Erythroblast (primary cell): ENCODE data around the gene MCF2L.

Experiments used
- GATA1 ChIP-seq: IDR thresholded peaks from 2 replicates; pipeline ENCODE4 v1.6.1; 2011; ENCODE audit warnings: low read depth, mild to moderate bottlenecking, control low read depth, low read length, moderate library complexity
- POLR2A ChIP-seq: IDR thresholded peaks from 2 replicates; pipeline ENCODE4 v1.6.1; 2011; ENCODE audit warnings: mild to moderate bottlenecking, low read length

- TF ChIP-seq POLR2A (no peak), GATA1 (no peak)
These were observed 7.5 kb downstream of the MCF2L start for GRCh38 chr13:112976526-112976925.
